ENCODE data around the gene EPB41L4A.

EPB41L4A gene

DNA sequence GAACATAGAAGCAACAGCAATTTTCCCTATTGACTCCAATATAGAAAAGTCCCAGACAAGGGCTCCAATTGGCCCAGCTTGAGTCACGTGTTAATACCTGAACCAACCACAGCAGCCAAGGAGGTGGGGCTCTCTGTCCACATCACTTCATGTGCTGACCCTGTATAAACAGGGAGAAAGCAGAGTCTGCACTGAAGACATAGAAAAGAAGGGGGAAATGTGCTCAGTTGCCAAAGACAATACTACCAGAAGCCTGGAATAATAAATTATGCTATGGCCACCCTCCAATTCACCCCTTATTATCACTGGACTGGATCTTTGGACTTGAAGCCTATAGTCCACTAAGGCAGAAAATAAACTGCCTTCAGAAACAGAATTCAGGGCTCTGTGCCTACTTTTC, 275.4 kb downstream of the EPB41L4A start:
- no peak overlapping the region for H3K27ac ChIP-seq
- H3K9me3 ChIP-seq (ENCODE audit: severe bottlenecking), result no peaks in the 10 kb centered on the region
- H3K27me3 ChIP-seq (ENCODE audit: insufficient read depth, low read depth, severe bottlenecking), result no peaks in the 10 kb centered on the region
- no peak for DNase-seq
- H3K36me3 ChIP-seq, result no peaks in the 10 kb centered on the region
- TF ChIP-seq, protein P1, sequence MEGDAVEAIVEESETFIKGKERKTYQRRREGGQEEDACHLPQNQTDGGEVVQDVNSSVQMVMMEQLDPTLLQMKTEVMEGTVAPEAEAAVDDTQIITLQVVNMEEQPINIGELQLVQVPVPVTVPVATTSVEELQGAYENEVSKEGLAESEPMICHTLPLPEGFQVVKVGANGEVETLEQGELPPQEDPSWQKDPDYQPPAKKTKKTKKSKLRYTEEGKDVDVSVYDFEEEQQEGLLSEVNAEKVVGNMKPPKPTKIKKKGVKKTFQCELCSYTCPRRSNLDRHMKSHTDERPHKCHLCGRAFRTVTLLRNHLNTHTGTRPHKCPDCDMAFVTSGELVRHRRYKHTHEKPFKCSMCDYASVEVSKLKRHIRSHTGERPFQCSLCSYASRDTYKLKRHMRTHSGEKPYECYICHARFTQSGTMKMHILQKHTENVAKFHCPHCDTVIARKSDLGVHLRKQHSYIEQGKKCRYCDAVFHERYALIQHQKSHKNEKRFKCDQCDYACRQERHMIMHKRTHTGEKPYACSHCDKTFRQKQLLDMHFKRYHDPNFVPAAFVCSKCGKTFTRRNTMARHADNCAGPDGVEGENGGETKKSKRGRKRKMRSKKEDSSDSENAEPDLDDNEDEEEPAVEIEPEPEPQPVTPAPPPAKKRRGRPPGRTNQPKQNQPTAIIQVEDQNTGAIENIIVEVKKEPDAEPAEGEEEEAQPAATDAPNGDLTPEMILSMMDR (IDR thresholded peaks at IDR 0.05; ENCODE audit: low read depth, low read length), result no peak
- H3K4me3 ChIP-seq (ENCODE audit: low read depth, low read length), result no peak overlapping the region

DNA sequence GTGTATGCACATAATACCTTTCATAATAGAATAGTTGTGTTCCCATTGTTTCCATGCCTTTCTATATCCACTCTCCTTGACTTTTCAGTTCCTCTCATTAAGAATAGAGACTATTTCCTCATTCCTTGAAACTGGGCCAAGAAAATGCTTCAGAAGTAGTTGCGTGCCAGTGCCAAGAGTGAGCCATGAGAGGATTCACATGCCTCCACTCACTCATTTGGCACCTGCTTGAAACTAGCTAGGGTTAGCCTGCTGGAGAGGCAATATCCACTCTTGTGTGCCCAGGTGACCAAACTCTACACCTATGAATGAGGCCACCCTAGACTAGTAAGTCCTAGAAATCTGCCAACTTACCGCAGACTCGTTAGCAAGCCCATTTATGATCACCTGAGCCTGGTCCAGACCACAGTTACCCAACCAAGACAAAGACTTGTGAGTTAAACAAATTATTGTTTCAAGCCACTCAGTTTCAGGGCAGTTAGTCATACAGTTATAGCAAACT, 276.3 kb downstream of the EPB41L4A start:
- no peaks in the 10 kb centered on the region for H3K27me3 ChIP-seq (ENCODE audit: insufficient read depth, low read depth, severe bottlenecking)
- DNase-seq, result no peak
- no peaks in the 10 kb centered on the region for H3K9me3 ChIP-seq (ENCODE audit: severe bottlenecking)
- no peak overlapping the region for H3K27ac ChIP-seq
- H3K36me3 ChIP-seq, result no peaks in the 10 kb centered on the region
- TF ChIP-seq, protein P1 (IDR thresholded peaks at IDR 0.05; ENCODE audit: low read depth, low read length), result no peak
- H3K4me3 ChIP-seq (ENCODE audit: low read depth, low read length), result no peak overlapping the region

DNA sequence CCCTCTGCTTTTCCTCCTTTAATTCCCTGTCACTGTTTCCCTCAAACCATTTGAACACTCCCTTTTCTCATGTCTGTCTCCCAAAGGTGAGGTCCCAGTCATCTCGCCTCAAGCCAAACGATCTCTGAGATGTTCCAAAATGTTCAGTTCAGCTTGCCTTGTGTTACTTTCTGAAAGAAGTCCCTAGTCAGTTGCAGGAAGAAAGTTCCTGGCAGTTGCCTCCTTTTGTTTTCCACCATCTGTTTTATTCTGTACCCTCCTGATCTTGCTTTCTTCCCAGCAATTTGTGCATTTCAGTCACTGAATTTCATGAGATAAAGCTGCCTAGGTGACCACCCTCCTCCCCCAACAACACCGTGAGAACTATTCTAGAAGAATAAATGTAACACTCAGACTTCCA, 277.5 kb downstream of the EPB41L4A start:
- no peaks in the 10 kb centered on the region for H3K27me3 ChIP-seq (ENCODE audit: insufficient read depth, low read depth, severe bottlenecking)
- no peak for DNase-seq

DNA sequence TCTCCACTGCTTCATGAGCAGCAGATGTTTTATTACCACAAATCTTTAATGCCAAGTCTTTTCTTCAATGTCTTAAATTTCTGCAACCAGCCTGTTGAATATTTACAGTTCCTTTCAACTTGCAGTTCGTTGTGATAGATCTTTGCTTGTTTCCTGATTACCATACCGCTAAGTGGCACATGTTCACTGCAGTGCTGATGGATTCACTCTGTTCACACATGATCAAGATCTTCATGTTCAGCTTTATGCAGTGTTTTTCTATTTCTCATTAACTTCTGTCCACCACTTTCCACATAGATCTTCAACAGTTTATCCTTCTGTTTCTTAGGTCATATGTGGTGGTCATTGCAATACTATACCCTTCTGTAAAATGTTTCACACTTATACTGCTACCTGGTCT, 280.6 kb downstream of the EPB41L4A start:
- H3K36me3 ChIP-seq, result no peaks in the 10 kb centered on the region
- TF ChIP-seq, protein P1 (IDR thresholded peaks at IDR 0.05; ENCODE audit: low read depth, low read length), result no peak
- no peaks in the 10 kb centered on the region for H3K27me3 ChIP-seq (ENCODE audit: insufficient read depth, low read depth, severe bottlenecking)
- no peaks in the 10 kb centered on the region for H3K9me3 ChIP-seq (ENCODE audit: severe bottlenecking)
- no peak overlapping the region for H3K4me3 ChIP-seq (ENCODE audit: low read depth, low read length)
- no peak overlapping the region for H3K27ac ChIP-seq
- no peak for DNase-seq

More for the DNA sequence above, 277.5 kb downstream of the EPB41L4A start:
- no peak overlapping the region for H3K4me3 ChIP-seq (ENCODE audit: low read depth, low read length)
- TF ChIP-seq, protein P1 (IDR thresholded peaks at IDR 0.05; ENCODE audit: low read depth, low read length), result no peak
- H3K27ac ChIP-seq, result no peak overlapping the region
- no peaks in the 10 kb centered on the region for H3K9me3 ChIP-seq (ENCODE audit: severe bottlenecking)
- H3K36me3 ChIP-seq, result no peaks in the 10 kb centered on the region

DNA sequence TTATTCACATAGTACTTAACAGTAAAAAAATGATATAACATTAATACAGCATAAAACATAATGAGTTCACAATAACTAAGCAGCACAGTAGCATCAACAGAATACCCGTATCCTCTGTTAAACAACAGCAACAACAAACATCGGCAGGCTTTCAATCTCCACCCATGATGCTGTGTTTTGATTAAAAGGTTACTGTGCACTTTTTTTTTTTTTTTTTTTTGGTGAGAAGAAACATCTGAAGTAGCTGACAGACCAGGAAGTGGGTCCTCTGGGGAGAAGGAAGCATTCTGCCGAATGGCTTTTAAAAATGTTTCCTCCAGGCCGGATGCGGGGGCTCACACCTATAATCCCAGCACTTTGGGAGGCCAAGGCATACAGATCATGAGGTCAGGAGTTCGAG, 282.3 kb downstream of the EPB41L4A start:
- Histone ChIP-seq H3K36me3 (no peaks in the 10 kb centered on the region), H3K27ac (no peak overlapping the region), H3K27me3 (ENCODE audit: insufficient read depth, low read depth, severe bottlenecking) (no peaks in the 10 kb centered on the region), H3K4me3 (ENCODE audit: low read depth, low read length) (no peak overlapping the region), H3K9me3 (ENCODE audit: severe bottlenecking) (peaks cover 2% of the 10 kb centered on the region)
- TF ChIP-seq, protein P1 (IDR thresholded peaks at IDR 0.05; ENCODE audit: low read depth, low read length), result no peak
- no peak for DNase-seq

DNA sequence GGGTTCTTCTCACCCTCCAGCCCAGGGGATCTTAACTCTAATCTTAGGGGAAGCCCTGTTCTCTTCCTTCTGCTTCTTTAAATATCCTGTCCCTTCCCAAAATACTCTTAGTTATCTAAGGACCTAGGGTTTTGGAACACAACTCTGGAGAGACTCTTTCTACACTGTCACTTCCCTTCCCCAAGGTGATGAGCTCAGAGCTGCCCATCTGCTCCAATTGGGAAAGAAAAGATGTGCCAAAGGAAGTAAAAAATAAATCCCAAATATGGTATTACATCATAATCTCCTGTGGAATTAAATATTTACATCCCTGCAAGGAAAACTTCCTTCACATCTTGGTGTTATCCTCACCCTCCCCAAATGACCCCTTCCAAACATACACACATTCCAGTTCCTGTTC, 291.2 kb downstream of the EPB41L4A start:
- DNase-seq, result no peak
- Histone ChIP-seq H3K27me3 (ENCODE audit: insufficient read depth, low read depth, severe bottlenecking) (no peaks in the 10 kb centered on the region), H3K27ac (no peak overlapping the region), H3K4me3 (ENCODE audit: low read depth, low read length) (no peak overlapping the region), H3K36me3 (no peaks in the 10 kb centered on the region), H3K9me3 (ENCODE audit: severe bottlenecking) (peaks cover 2% of the 10 kb centered on the region)
- TF ChIP-seq, protein P1 (IDR thresholded peaks at IDR 0.05; ENCODE audit: low read depth, low read length), result no peak

All from WERI-Rb-1 (cell line).